Nephron (organoid): ENCODE data around the gene ILF2.
A peak's percentile ranks its signal among the peaks of the same experiment; 100 is the strongest.

Source experiments
- H3K27ac Mint-ChIP-seq, 3 experiments: 2 replicates each; pipeline ENCODE4 v1.8.0; 2020; ENCODE audit warnings: mixed read lengths in 3 of 3, mild to moderate bottlenecking in 2 of 3, moderate library complexity in 1 of 3
- H3K27me3 Mint-ChIP-seq: 2 replicates; pipeline ENCODE4 v1.8.0; 2021; ENCODE audit warnings: low read depth, mild to moderate bottlenecking, moderate library complexity, mixed read lengths
- H3K36me3 Mint-ChIP-seq: 2 replicates; pipeline ENCODE4 v1.8.0; 2020; ENCODE audit warnings: low read depth, mixed read lengths
- H3K4me1 Mint-ChIP-seq: 2 replicates; pipeline ENCODE4 v1.8.0; 2020; ENCODE audit warnings: mixed read lengths
- H3K4me3 Mint-ChIP-seq, 3 experiments: 2 replicates each; pipeline ENCODE4 v1.8.0; 2020; ENCODE audit warnings: mild to moderate bottlenecking in 3 of 3, mixed read lengths in 3 of 3, moderate library complexity in 2 of 3
- H3K9me3 Mint-ChIP-seq: 2 replicates; pipeline ENCODE4 v1.8.0; 2020; ENCODE audit warnings: mixed read lengths
- TF ChIP-seq, protein P1 (sequence below), 3 experiments: fragments of 200-600 bp; sonication (generic); IDR thresholded peaks; one replicate each; pipeline ENCODE4 v1.5.0; 2021; ENCODE audit warnings: antibody characterized with exemption in 3 of 3; ENCODE audit not compliant: unreplicated experiment in 3 of 3

Gene ILF2

DNA sequence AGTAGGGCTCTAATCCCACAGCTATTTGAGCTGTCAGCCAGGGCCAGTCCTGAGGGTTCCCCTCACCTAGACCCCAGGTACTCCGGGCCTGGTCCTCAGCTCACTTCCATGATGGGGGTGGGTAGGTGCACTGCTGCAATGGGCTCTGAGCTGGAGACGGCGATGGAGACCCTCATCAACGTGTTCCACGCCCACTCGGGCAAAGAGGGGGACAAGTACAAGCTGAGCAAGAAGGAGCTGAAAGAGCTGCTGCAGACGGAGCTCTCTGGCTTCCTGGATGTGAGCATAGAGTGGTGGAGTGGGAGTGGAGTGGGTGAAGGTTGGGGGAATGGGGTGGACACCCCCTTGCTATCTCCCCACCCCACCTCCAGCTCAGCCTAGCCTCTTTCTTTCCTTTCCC, 40.4 kb downstream of the ILF2 start:
- Mint-ChIP-seq H3K4me3 (no peak overlapping the region), H3K9me3 (no peaks in the 10 kb centered on the region), H3K27me3 (no peaks in the 10 kb centered on the region), H3K36me3 (peaks cover 16% of the 10 kb centered on the region), H3K4me1 (peaks cover 70% of the 10 kb centered on the region), H3K27ac (peak overlapping the region; percentile 14 to 99 (median 87))
- TF ChIP-seq, protein P1, sequence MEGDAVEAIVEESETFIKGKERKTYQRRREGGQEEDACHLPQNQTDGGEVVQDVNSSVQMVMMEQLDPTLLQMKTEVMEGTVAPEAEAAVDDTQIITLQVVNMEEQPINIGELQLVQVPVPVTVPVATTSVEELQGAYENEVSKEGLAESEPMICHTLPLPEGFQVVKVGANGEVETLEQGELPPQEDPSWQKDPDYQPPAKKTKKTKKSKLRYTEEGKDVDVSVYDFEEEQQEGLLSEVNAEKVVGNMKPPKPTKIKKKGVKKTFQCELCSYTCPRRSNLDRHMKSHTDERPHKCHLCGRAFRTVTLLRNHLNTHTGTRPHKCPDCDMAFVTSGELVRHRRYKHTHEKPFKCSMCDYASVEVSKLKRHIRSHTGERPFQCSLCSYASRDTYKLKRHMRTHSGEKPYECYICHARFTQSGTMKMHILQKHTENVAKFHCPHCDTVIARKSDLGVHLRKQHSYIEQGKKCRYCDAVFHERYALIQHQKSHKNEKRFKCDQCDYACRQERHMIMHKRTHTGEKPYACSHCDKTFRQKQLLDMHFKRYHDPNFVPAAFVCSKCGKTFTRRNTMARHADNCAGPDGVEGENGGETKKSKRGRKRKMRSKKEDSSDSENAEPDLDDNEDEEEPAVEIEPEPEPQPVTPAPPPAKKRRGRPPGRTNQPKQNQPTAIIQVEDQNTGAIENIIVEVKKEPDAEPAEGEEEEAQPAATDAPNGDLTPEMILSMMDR (IDR thresholded peaks at IDR 0.05; ENCODE audit: unreplicated experiment in 3 of 3), result no peak

DNA sequence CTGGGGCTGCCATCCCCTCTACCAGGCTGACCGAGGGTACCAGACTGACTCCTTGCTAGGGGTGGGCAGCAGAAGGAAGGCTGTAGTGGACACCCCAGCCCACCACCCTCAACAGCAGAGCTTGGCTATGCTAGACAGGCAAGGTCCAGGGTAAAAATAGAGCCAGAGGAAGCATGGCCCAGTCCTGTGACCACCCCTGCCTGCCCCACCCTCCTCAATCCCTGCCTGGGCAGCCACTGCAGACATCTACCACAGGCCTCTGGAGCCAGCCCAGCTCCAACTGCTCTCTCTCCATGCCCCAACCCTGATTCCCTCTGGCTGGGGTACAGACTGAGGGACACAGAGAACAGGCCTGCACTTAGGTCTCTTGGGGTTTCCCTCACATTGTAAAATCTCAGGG, 40.8 kb downstream of the ILF2 start:
- peaks cover 15% of the 10 kb centered on the region for H3K36me3 Mint-ChIP-seq
- H3K4me1 Mint-ChIP-seq, result peaks cover 71% of the 10 kb centered on the region
- no peaks in the 10 kb centered on the region for H3K9me3 Mint-ChIP-seq
- TF ChIP-seq, protein P1 (IDR thresholded peaks at IDR 0.05; ENCODE audit: unreplicated experiment in 3 of 3), result no peak
- H3K27ac Mint-ChIP-seq, result peak overlapping the region; percentile 66 to 99 (median 87)
- H3K4me3 Mint-ChIP-seq, result no peak overlapping the region
- H3K27me3 Mint-ChIP-seq, result no peaks in the 10 kb centered on the region

DNA sequence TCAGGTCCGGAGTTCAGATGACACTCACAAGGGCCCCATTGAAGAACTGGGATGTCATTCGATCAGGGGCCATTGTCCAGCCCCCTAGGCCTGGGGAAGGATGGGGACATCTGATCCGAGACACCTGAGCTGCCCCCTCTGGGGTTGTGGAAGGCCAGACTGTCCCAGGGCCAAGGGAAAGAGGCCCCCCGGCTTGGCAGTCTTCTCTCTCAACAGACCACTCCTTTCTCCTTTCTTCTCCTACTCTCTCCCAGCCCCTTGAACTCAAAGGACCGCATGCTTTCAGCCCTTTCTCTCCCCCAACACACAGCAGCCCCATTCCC, 41.5 kb downstream of the ILF2 start:
- Mint-ChIP-seq H3K27me3 (no peaks in the 10 kb centered on the region), H3K9me3 (no peaks in the 10 kb centered on the region), H3K4me3 (peak overlapping the region in 2 of 3 experiments; percentile 45 to 54), H3K36me3 (peaks cover 14% of the 10 kb centered on the region), H3K27ac (peak overlapping the region; percentile 66 to 99 (median 87)), H3K4me1 (peaks cover 68% of the 10 kb centered on the region)
- TF ChIP-seq, protein P1 (IDR thresholded peaks at IDR 0.05; ENCODE audit: unreplicated experiment in 3 of 3), result no peak

DNA sequence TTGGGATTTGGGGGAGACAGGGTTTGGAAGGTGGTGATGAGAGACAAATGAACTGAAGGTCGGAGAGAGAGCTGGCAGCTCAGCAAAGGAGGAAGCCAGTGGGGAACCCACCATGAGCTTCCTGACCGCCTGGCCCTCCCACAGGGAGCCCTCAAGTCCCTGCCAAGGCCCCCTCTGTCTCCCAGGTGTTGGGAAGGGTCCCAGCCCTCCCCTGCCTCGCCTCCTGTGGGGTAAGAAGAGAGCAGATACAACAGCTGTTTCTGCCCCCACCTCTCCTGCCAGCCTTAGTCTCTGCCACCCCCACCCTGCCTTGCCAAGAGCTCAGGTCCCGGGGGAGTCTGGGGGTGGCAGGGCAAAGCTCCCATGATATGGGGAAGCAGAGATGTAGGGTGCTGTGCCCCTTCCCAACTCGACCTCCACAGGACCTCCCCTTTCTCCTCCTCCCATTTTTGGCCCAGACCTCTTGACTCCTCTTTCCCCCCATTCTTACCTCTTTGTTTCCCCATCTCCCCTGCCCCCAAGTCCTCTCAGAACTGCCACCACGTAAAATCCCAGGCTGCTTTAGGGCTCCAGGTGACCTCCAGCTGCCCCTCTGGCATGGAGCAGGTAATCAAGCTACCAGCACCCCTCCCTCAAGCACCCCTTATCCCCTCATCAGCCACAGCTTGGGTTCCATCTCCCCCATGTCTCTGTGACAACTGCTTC, 42.0 kb downstream of the ILF2 start:
- Mint-ChIP-seq H3K4me1 (peaks cover 68% of the 10 kb centered on the region), H3K4me3 (peak overlapping the region in 1 of 3 experiments; percentile 45)

DNA sequence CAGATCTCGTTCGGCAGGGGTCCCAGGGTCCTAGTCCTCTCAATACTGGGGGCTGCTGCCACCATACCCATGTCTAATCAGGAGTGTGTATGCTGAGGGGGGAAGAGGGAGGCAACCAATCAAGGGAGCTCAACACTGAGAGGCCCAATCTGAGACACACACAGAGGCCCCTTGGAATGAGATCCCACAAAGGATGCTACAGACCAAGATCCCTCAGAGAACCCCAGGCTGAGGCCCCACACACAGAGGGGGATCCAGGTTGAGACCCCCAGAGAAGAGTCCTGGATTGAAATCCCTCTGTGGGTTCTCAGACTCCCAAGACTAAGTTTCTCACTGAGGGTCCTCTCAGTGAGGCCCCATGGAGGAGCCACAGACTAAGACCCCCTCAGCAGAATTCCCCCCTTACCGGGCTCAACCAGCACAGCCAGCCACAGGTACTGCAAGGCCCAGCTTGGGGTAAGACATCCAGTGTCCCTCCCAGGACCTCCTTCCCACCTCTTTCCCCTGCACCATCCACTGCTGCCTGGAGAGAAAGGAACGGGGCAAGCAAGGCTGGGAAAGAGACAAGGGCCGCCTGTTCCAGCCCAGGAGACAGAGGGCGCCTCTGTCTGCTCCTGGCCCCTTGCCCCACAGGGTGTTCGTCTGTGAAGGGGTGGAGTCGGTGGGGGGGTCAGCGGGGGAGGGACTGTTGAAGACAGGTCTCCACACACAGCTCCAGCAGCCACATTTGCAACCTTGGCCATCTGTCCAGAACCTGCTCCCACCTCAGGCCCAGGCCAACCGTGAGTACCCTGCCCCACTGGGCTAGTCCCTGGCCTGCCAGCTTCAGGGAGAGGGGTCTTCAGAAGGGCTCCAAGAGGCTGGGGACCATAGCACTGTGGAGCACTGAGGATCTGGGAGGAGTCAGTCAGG, 42.8 kb downstream of the ILF2 start, which contains the start of gene S100A1:
Gene S100A1, plus strand, starts transcription at position 720 of the 912 bp plus-strand sequence. CDS start 2,088 bp downstream, outside the sequence.
- H3K4me1 Mint-ChIP-seq, result peaks cover 62% of the 10 kb centered on the region
- TF ChIP-seq, protein P1 (IDR thresholded peaks at IDR 0.05; ENCODE audit: unreplicated experiment in 3 of 3), result peak in 2 of 3 experiments; percentile 12 to 75
- peaks cover 16% of the 10 kb centered on the region for H3K36me3 Mint-ChIP-seq
- peak within 1 kb of the TSS; percentile 91 to 96 (median 94) for H3K4me3 Mint-ChIP-seq
- no peaks in the 10 kb centered on the region for H3K9me3 Mint-ChIP-seq
- H3K27ac Mint-ChIP-seq, result peak within 1 kb of the TSS; percentile 96 to 99 (median 98)
- no peaks in the 10 kb centered on the region for H3K27me3 Mint-ChIP-seq

More for the DNA sequence above, 42.0 kb downstream of the ILF2 start:
- no peaks in the 10 kb centered on the region for H3K27me3 Mint-ChIP-seq
- TF ChIP-seq, protein P1 (IDR thresholded peaks at IDR 0.05; ENCODE audit: unreplicated experiment in 3 of 3), result no peak
- peak overlapping the region; percentile 66 to 99 (median 87) for H3K27ac Mint-ChIP-seq
- H3K9me3 Mint-ChIP-seq, result no peaks in the 10 kb centered on the region
- peaks cover 15% of the 10 kb centered on the region for H3K36me3 Mint-ChIP-seq
